ENCODE results near the gene RASGRP1.

The RASGRP1 gene

DNA sequence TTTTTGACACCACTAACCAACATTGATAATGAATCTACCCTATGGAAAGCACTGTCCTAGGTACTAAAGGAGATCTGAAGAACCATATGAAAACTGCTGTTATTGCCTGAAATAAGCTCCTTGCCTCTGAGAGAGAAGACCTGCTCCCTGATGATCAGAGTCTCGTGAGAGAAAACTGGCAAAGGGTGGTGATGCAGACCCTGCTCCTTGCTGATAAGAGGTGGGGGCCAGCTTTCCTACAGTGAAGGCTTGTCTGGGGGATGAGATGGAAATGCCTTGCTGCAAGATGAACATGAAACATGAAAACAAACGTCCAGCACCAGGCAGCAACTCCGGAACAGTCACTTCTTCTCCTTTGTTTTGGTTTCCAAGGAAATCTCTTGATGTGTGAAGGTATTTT is 31.9 kb downstream of the RASGRP1 start:
- no peaks in the 10 kb centered on the region for H3K9me2 ChIP-seq (ENCODE audit: low read depth, low read length)
- H3K27me3 ChIP-seq (ENCODE audit: insufficient read depth, low read length) = no peaks in the 10 kb centered on the region
- no peaks in the 10 kb centered on the region for H3K79me2 ChIP-seq (ENCODE audit: insufficient read depth, low read length)
- no peak overlapping the region for H3K9ac ChIP-seq (ENCODE audit: low read length)
- no peaks in the 10 kb centered on the region for H3F3A ChIP-seq (ENCODE audit: insufficient read depth, low read length)
- TF ChIP-seq, protein P1, sequence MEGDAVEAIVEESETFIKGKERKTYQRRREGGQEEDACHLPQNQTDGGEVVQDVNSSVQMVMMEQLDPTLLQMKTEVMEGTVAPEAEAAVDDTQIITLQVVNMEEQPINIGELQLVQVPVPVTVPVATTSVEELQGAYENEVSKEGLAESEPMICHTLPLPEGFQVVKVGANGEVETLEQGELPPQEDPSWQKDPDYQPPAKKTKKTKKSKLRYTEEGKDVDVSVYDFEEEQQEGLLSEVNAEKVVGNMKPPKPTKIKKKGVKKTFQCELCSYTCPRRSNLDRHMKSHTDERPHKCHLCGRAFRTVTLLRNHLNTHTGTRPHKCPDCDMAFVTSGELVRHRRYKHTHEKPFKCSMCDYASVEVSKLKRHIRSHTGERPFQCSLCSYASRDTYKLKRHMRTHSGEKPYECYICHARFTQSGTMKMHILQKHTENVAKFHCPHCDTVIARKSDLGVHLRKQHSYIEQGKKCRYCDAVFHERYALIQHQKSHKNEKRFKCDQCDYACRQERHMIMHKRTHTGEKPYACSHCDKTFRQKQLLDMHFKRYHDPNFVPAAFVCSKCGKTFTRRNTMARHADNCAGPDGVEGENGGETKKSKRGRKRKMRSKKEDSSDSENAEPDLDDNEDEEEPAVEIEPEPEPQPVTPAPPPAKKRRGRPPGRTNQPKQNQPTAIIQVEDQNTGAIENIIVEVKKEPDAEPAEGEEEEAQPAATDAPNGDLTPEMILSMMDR (IDR thresholded peaks at IDR 0.05; ENCODE audit: low read length) = no peak
- no peak overlapping the region for H2AFZ ChIP-seq (ENCODE audit: low read length)
- H3K4me1 ChIP-seq (ENCODE audit: insufficient read depth, low read length, severe bottlenecking) = no peaks in the 10 kb centered on the region
- H4K20me1 ChIP-seq (ENCODE audit: insufficient read depth, low read length) = no peaks in the 10 kb centered on the region
- peaks cover 5% of the 10 kb centered on the region; the same call in 1 of the 2 replicates for H3K36me3 ChIP-seq (ENCODE audit: insufficient read depth, low read length)
- H3K4me3 ChIP-seq (ENCODE audit: low read depth, low read length, poor library complexity, severe bottlenecking) = no peak overlapping the region
- H3K9me3 ChIP-seq (ENCODE audit: low read length) = no peaks in the 10 kb centered on the region
- H3K4me2 ChIP-seq (ENCODE audit: low read length) = no peak overlapping the region
- no peak overlapping the region for H3K27ac ChIP-seq (ENCODE audit: low read depth, low read length, poor library complexity, severe bottlenecking)

GRCh38 chr15:38531509-38531908 is 33.1 kb downstream of the RASGRP1 start:
- TF ChIP-seq EZH2 (IDR thresholded peaks at IDR 0.05; ENCODE audit: borderline replicate concordance, low read length) = no peak
- TF ChIP-seq, protein P1 (IDR thresholded peaks at IDR 0.05; ENCODE audit: low read length) = no peak
- Histone ChIP-seq H4K20me1 (ENCODE audit: insufficient read depth, low read length) (no peaks in the 10 kb centered on the region), H3F3A (ENCODE audit: insufficient read depth, low read length) (no peaks in the 10 kb centered on the region), H3K9me3 (ENCODE audit: low read length) (no peaks in the 10 kb centered on the region), H3K4me3 (ENCODE audit: low read depth, low read length, poor library complexity, severe bottlenecking) (no peak overlapping the region), H3K36me3 (ENCODE audit: insufficient read depth, low read length) (peaks cover 5% of the 10 kb centered on the region; the same call in 1 of the 2 replicates), H3K27me3 (ENCODE audit: insufficient read depth, low read length) (no peaks in the 10 kb centered on the region), H3K9ac (ENCODE audit: low read length) (no peak overlapping the region), H3K27ac (ENCODE audit: low read depth, low read length, poor library complexity, severe bottlenecking) (no peak overlapping the region), H3K4me2 (ENCODE audit: low read length) (no peak overlapping the region), H3K79me2 (ENCODE audit: insufficient read depth, low read length) (no peaks in the 10 kb centered on the region), H3K9me2 (ENCODE audit: low read depth, low read length) (no peaks in the 10 kb centered on the region), H2AFZ (ENCODE audit: low read length) (no peak overlapping the region), H3K4me1 (ENCODE audit: insufficient read depth, low read length, severe bottlenecking) (no peaks in the 10 kb centered on the region)

DNA sequence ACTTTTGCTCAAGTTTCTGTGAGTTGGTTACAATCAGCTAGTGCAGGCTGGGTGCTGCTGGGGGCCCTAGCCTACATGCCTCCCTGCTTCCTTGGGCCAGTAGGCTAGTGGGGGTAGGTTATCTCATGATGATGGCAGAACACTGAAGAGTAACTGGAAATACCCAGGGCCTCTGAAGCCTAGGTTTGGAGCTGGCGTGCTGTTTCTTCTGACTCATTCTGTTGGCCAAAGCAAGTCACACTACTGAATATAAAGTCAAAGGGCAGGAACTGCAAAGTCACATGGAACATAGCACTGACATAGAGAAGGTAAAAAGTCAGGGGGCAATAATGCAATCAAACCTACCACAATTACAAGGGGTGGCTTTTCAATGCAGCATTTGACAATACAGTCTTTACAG is 34.5 kb downstream of the RASGRP1 start:
- no peak overlapping the region for H3K4me3 ChIP-seq (ENCODE audit: low read depth, low read length, poor library complexity, severe bottlenecking)
- peaks cover 5% of the 10 kb centered on the region; the same call in 1 of the 2 replicates for H3K36me3 ChIP-seq (ENCODE audit: insufficient read depth, low read length)
- no peaks in the 10 kb centered on the region for H3K4me1 ChIP-seq (ENCODE audit: insufficient read depth, low read length, severe bottlenecking)
- no peaks in the 10 kb centered on the region for H3F3A ChIP-seq (ENCODE audit: insufficient read depth, low read length)
- TF ChIP-seq EZH2 (IDR thresholded peaks at IDR 0.05; ENCODE audit: borderline replicate concordance, low read length) = no peak
- TF ChIP-seq, protein P1 (IDR thresholded peaks at IDR 0.05; ENCODE audit: low read length) = no peak
- H3K4me2 ChIP-seq (ENCODE audit: low read length) = no peak overlapping the region
- no peak overlapping the region for H3K9ac ChIP-seq (ENCODE audit: low read length)
- no peaks in the 10 kb centered on the region for H3K79me2 ChIP-seq (ENCODE audit: insufficient read depth, low read length)
- H3K9me2 ChIP-seq (ENCODE audit: low read depth, low read length) = no peaks in the 10 kb centered on the region
- H3K27ac ChIP-seq (ENCODE audit: low read depth, low read length, poor library complexity, severe bottlenecking) = no peak overlapping the region
- H3K27me3 ChIP-seq (ENCODE audit: insufficient read depth, low read length) = no peaks in the 10 kb centered on the region
- no peaks in the 10 kb centered on the region for H4K20me1 ChIP-seq (ENCODE audit: insufficient read depth, low read length)
- H3K9me3 ChIP-seq (ENCODE audit: low read length) = no peaks in the 10 kb centered on the region
- H2AFZ ChIP-seq (ENCODE audit: low read length) = no peak overlapping the region
